Right renal cortex interstitium (tissue), 3 donors: ENCODE results near the gene A4GALT. TPM values are rescaled to one million over a fixed set of nuclear protein-coding genes. Genes with fewer than 3 reads are reported as not detected.
A peak's percentile ranks its signal among the peaks of the same experiment; 100 is the strongest.

Source experiments
- DNase-seq, 3 donors: peaks; one replicate each; pipeline ENCODE4 v3.0.0-alpha.2; 2013; ENCODE audit warnings: low read depth in 3 of 3, low spot score in 2 of 3
- polyA plus RNA-seq, 3 donors: library from polyadenylated mRNA; unstranded; fragments of 120-200 nt; gene quantifications; one replicate each; pipeline ENCODE4 v1.2.1, GENCODE V29; 2013; ENCODE audit not compliant: insufficient read length in 3 of 3

Gene A4GALT
- polyA plus RNA-seq, 3 donors, result 14.0 to 18.7 (median 14.1) TPM

- no peak for DNase-seq
These were observed 66.1 kb downstream of the A4GALT start for GRCh38 chr22:42654436-42655073.

GRCh38 chr22:42653999-42654398 is 66.7 kb downstream of the A4GALT start:
- DNase-seq, result no peak

GRCh38 chr22:42651134-42651533 is 69.5 kb downstream of the A4GALT start:
- DNase-seq, result no peak

GRCh38 chr22:42649246-42650099 is 71.2 kb downstream of the A4GALT start, which contains the start of gene CYB5R3:
CYB5R3 (minus strand) TSS chr22:42649392; CDS start chr22:42649315, 77 bp downstream.
- DNase-seq, result peak in 1 of 3 donors; percentile 56

GRCh38 chr22:42648368-42649245 is 72.1 kb downstream of the A4GALT start:
- no peak for DNase-seq

GRCh38 chr22:42648017-42648367 is 72.7 kb downstream of the A4GALT start:
- no peak for DNase-seq

- no peak for DNase-seq
These were observed 73.8 kb downstream of the A4GALT start for GRCh38 chr22:42646569-42647525.

GRCh38 chr22:42645938-42646568 is 74.6 kb downstream of the A4GALT start:
- DNase-seq, result no peak

- DNase-seq, result no peak
These were observed 75.2 kb downstream of the A4GALT start for GRCh38 chr22:42645341-42645937.

GRCh38 chr22:42644422-42645340 is 76.0 kb downstream of the A4GALT start:
- no peak for DNase-seq

GRCh38 chr22:42643634-42644421 is 76.8 kb downstream of the A4GALT start:
- no peak for DNase-seq

GRCh38 chr22:42642806-42643633 is 77.7 kb downstream of the A4GALT start:
- DNase-seq, result no peak
